NB4 (cell line): Measurements from ENCODE around the gene RPL19.

Experiments used
- MYC ChIP-seq: IDR thresholded peaks from 2 replicates; pipeline ENCODE4 v1.6.1; 2011; ENCODE audit warnings: low read depth, low read length
- POLR2A ChIP-seq: IDR thresholded peaks from 2 replicates; pipeline ENCODE4 v1.6.1; 2011; ENCODE audit warnings: mild to moderate bottlenecking; ENCODE audit not compliant: insufficient read length; ENCODE audit errors: extremely low read depth
- TF ChIP-seq, protein P1 (sequence below): IDR thresholded peaks from one replicate; pipeline ENCODE4 v1.5.1; 2012; ENCODE audit warnings: low read depth, low read length
- TF ChIP-seq, protein P2 (sequence below): IDR thresholded peaks from 2 replicates; pipeline ENCODE4 v1.6.1; 2011; ENCODE audit warnings: low read depth, low read length

DNA sequence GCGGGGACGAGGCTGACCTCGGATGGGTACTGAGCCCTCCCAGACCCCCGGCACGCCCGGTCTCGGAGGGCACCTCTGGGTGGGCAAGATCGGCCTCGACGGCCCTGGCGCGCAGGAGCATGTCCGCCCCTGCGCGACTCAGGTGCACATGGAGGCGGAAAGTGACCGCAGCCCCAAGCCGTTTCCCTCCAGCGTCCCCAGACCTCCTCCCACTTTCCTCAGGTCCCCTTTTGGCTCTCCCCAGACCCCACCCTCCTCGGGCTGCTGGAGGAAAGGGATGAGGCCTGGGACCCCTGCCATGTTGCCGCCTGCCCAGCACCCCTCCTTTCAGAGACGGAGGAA is 10.0 kb downstream of the RPL19 start:
- TF ChIP-seq, protein P1, sequence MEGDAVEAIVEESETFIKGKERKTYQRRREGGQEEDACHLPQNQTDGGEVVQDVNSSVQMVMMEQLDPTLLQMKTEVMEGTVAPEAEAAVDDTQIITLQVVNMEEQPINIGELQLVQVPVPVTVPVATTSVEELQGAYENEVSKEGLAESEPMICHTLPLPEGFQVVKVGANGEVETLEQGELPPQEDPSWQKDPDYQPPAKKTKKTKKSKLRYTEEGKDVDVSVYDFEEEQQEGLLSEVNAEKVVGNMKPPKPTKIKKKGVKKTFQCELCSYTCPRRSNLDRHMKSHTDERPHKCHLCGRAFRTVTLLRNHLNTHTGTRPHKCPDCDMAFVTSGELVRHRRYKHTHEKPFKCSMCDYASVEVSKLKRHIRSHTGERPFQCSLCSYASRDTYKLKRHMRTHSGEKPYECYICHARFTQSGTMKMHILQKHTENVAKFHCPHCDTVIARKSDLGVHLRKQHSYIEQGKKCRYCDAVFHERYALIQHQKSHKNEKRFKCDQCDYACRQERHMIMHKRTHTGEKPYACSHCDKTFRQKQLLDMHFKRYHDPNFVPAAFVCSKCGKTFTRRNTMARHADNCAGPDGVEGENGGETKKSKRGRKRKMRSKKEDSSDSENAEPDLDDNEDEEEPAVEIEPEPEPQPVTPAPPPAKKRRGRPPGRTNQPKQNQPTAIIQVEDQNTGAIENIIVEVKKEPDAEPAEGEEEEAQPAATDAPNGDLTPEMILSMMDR = no peak
- TF ChIP-seq POLR2A (no peak), MYC (no peak)
- TF ChIP-seq, protein P2, sequence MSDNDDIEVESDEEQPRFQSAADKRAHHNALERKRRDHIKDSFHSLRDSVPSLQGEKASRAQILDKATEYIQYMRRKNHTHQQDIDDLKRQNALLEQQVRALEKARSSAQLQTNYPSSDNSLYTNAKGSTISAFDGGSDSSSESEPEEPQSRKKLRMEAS = no peak
